Ecto neural progenitor cell (in vitro differentiated cells): Measurements from ENCODE around the gene NHSL1.

Source experiments
- DNase-seq: peaks from one replicate; pipeline ENCODE4 v3.0.0-alpha.2; 2018; ENCODE audit warnings: low spot score

Gene NHSL1

GRCh38 chr6:138522611-138523010, 23.3 kb upstream of the NHSL1 start:
- DNase-seq, result no peak

GRCh38 chr6:138521790-138522189, 22.5 kb upstream of the NHSL1 start:
- DNase-seq, result no peak

GRCh38 chr6:138520463-138520862, 21.2 kb upstream of the NHSL1 start:
- DNase-seq, result no peak

- no peak for DNase-seq
Observed at GRCh38 chr6:138518054-138518453, 18.8 kb upstream of the NHSL1 start.

GRCh38 chr6:138517635-138518034, 18.3 kb upstream of the NHSL1 start:
- DNase-seq, result no peak

GRCh38 chr6:138515657-138516248, 16.5 kb upstream of the NHSL1 start:
- DNase-seq, result no peak

- DNase-seq, result no peak
Observed at GRCh38 chr6:138514860-138515540, 15.7 kb upstream of the NHSL1 start.

GRCh38 chr6:138512609-138513008, 13.3 kb upstream of the NHSL1 start:
- no peak for DNase-seq

- DNase-seq, result no peak
Observed at GRCh38 chr6:138510093-138510492, 10.8 kb upstream of the NHSL1 start.

- DNase-seq, result no peak
Observed at GRCh38 chr6:138509371-138509770, 10.1 kb upstream of the NHSL1 start.

- no peak for DNase-seq
Observed at GRCh38 chr6:138508676-138508988, 9.3 kb upstream of the NHSL1 start.

- no peak for DNase-seq
Observed at GRCh38 chr6:138507977-138508675, 8.8 kb upstream of the NHSL1 start.

GRCh38 chr6:138504764-138505689, 5.7 kb upstream of the NHSL1 start:
- no peak for DNase-seq

- no peak for DNase-seq
Observed at GRCh38 chr6:138503881-138504680, 4.8 kb upstream of the NHSL1 start.

- no peak for DNase-seq
Observed at GRCh38 chr6:138502546-138502945, 3.3 kb upstream of the NHSL1 start.

- DNase-seq, result no peak
Observed at GRCh38 chr6:138500867-138501446, 1.7 kb upstream of the NHSL1 start.

- no peak for DNase-seq
Observed at GRCh38 chr6:138500045-138500665, 861 bp upstream of the NHSL1 start.

GRCh38 chr6:138498629-138499302, 528 bp downstream of the NHSL1 start:
- DNase-seq, result no peak

- no peak for DNase-seq
Observed at GRCh38 chr6:138497286-138497685, 2.0 kb downstream of the NHSL1 start.

GRCh38 chr6:138494312-138494711, 5.0 kb downstream of the NHSL1 start:
- no peak for DNase-seq
